Spleen (tissue), 11 donors: ENCODE results near the gene DDAH2. TPM values are rescaled to one million over a fixed set of nuclear protein-coding genes. Genes with fewer than 3 reads are reported as not detected.

Experiments
- DNase-seq: peaks from one replicate; pipeline ENCODE4 v3.0.0-alpha.2; 2020
- H3K27ac ChIP-seq, 8 donors: fragments of 200-600 bp; sonication (generic) in 7 of 8; 1 replicate in 4 of 8; 2 replicates in 4 of 8; pipeline versions ENCODE4 v1.5.0 to v1.8.0; 2016 to 2021; ENCODE audit warnings: inconsistent platforms in 4 of 8, mild to moderate bottlenecking in 4 of 8, moderate library complexity in 1 of 8
- H3K27me3 ChIP-seq, 7 donors: fragments of 200-600 bp; sonication (generic) in 6 of 7; replicated peaks in 1 of 7; 1 replicate in 4 of 7; 2 replicates in 3 of 7; pipeline versions ENCODE4 v1.5.0 to v1.8.0; 2016 to 2021; ENCODE audit warnings: inconsistent platforms in 3 of 7, mild to moderate bottlenecking in 1 of 7
- H3K36me3 ChIP-seq, 6 donors: fragments of 200-600 bp; sonication (generic) in 5 of 6; 1 replicate in 4 of 6; 2 replicates in 2 of 6; pipeline versions ENCODE4 v1.5.0 to v1.8.0; 2016 to 2021; ENCODE audit warnings: inconsistent platforms in 2 of 6
- H3K4me1 ChIP-seq, 6 donors: fragments of 200-600 bp; sonication (generic) in 5 of 6; 1 replicate in 3 of 6; 2 replicates in 3 of 6; pipeline versions ENCODE4 v1.5.0 to v1.8.0; 2016 to 2021; ENCODE audit warnings: inconsistent platforms in 3 of 6
- H3K4me3 ChIP-seq, 8 donors: fragments of 200-600 bp; sonication (generic) in 7 of 8; 1 replicate in 4 of 8; 2 replicates in 4 of 8; pipeline versions ENCODE4 v1.5.0 to v1.8.0; 2016 to 2021; ENCODE audit warnings: inconsistent platforms in 4 of 8, mild to moderate bottlenecking in 4 of 8, moderate library complexity in 2 of 8
- H3K9me3 ChIP-seq, 8 donors: fragments of 200-600 bp; sonication (generic) in 7 of 8; 1 replicate in 4 of 8; 2 replicates in 4 of 8; pipeline versions ENCODE4 v1.5.0 to v1.8.0; 2016 to 2021; ENCODE audit warnings: inconsistent platforms in 4 of 8
- CTCF ChIP-seq, 11 experiments: fragments of 200-600 bp in 7 of 11; fragments of 450-650 bp in 4 of 11; sonication (generic) in 4 of 11; IDR thresholded peaks in 8 of 11; conservative IDR thresholded peaks in 3 of 11; 1 replicate in 7 of 11; 2 replicates in 4 of 11; pipeline versions ENCODE4 v1.4.0 to v1.8.0; 2016 to 2021; ENCODE audit warnings: antibody characterized with exemption in 11 of 11, inconsistent platforms in 4 of 11, mild to moderate bottlenecking in 1 of 11
- POLR2A ChIP-seq, 3 donors: fragments of 450-650 bp; IDR thresholded peaks; one replicate each; pipeline ENCODE4 v1.5.1; 2017; ENCODE audit warnings: antibody characterized with exemption in 3 of 3, mild to moderate bottlenecking in 1 of 3
- POLR2AphosphoS5 ChIP-seq, 3 donors: sonication (generic); formaldehyde crosslinking; IDR thresholded peaks; one replicate each; pipeline ENCODE4 v1.5.1; 2017; ENCODE audit warnings: antibody characterized with exemption in 3 of 3
- WGBS, 5 donors: extraction: QIAGEN DNeasy Blood & Tissue Kit in 3 of 5; methylation state at CpG; one replicate each; pipeline versions ENCODE4 v1.1.5 to v1.1.7; 2013 to 2018; 5-methylcytosine and 5-hydroxymethylcytosine counted together
- intact Hi-C: fragments of 100-400 bp; cut with DNase I; formaldehyde crosslinking; loops from one replicate; pipeline ENCODE4 v1.15.0; 2023; ENCODE audit warnings: low total_unique reads
- polyA plus RNA-seq, 3 donors: library from polyadenylated mRNA; stranded (reverse); fragments of 200-250 nt; gene quantifications; one replicate each; pipeline ENCODE4 v1.2.1, GENCODE V29; 2013
- total RNA-seq, 7 donors: library from RNA; depleted of rRNA in 3 of 7; stranded (reverse); fragments of >200 nt in 3 of 7; fragmentation: NEBNext Ultra II Directional in 4 of 7; extraction: Animal tissue kit (Norgen Biotek cat#: 25700) in 4 of 7; gene quantifications; one replicate each; pipeline versions ENCODE4 v1.1.0 to v1.2.1, GENCODE V29; 2016 to 2021
- donor health status: healthy with polysubstance abuse.
- donor health status: DM: no; HTN: no; CAD: no; lungs with moderate emphysema.
- donor health status: DM: no; HTN: no; CAD: no.
- donor health status: Bipolar disorder and iron deficiency.
- donor health status: healthy.
- donor health status: DM: no; HTN: no; CAD: no.
- donor health status: DM: yes; HTN: yes; CAD: no.

Gene DDAH2
- total and polyA plus RNA-seq, 10 donors: 63.0 to 116 (median 76.7) TPM

GRCh38 chr6:31715022-31715958 is 13.8 kb downstream of the DDAH2 start, which contains the start of gene LY6G6D:
Gene LY6G6D, plus strand, starts transcription at chr6:31715348. Its CDS starts 8 bp downstream, at chr6:31715356.
- no peak within 1 kb of the TSS for H3K4me3 ChIP-seq
- intact Hi-C loops: no loop called here
- TF ChIP-seq CTCF (IDR thresholded peaks at IDR 0.05 in 8 of 11, conservative IDR thresholded peaks at IDR 0.05 in 3 of 11) (no peak), POLR2AphosphoS5 (IDR thresholded peaks at IDR 0.05) (no peak), POLR2A (IDR thresholded peaks at IDR 0.05) (no peak)
- H3K27ac ChIP-seq: no peak within 1 kb of the TSS
- no peak for DNase-seq
- H3K36me3 ChIP-seq: no peaks in the 10 kb centered on the region
- no peaks in the 10 kb centered on the region for H3K27me3 ChIP-seq
- peaks cover 0 to 17% (median 8%) of the 10 kb centered on the region in 6 donors for H3K4me1 ChIP-seq
- 75 to 89% (median 81%) methylated on average over 14 to 16 of the region's 16 CpGs for WGBS, 5 donors
- no peaks in the 10 kb centered on the region for H3K9me3 ChIP-seq

GRCh38 chr6:31713991-31714684 is 15.0 kb downstream of the DDAH2 start:
- no peak overlapping the region for H3K27ac ChIP-seq
- TF ChIP-seq POLR2A (IDR thresholded peaks at IDR 0.05) (no peak), CTCF (IDR thresholded peaks at IDR 0.05 in 8 of 11, conservative IDR thresholded peaks at IDR 0.05 in 3 of 11) (no peak), POLR2AphosphoS5 (IDR thresholded peaks at IDR 0.05) (no peak)
- no peak overlapping the region for H3K4me3 ChIP-seq
- intact Hi-C loops: no loop called here
- 54 to 70% (median 60%) methylated on average over 5 of the region's 5 CpGs for WGBS, 5 donors
- DNase-seq: no peak
- no peaks in the 10 kb centered on the region for H3K9me3 ChIP-seq
- H3K27me3 ChIP-seq: no peaks in the 10 kb centered on the region
- H3K36me3 ChIP-seq: no peaks in the 10 kb centered on the region
- H3K4me1 ChIP-seq: peaks cover 0 to 20% (median 8%) of the 10 kb centered on the region in 6 donors

DNA sequence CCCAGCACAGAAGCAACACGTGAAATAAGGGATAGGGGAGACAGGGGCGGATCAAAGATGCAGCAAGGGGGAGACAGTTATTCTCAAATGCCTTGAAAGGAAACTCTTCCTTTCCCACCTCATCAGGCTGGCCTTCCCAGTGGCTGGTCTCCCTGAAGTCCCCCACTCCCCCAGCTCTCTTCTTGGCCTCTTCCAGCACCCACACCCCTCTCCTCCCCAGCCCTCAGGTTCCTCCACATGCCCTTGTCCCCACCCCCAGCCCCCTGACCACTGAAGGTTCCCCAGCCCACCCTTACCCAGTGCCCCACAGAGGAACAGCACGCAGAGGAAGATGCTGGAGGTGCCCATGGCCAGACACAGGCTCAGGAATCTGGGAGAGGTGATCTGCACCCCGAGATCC is 15.6 kb downstream of the DDAH2 start:
- Histone ChIP-seq H3K9me3 (no peaks in the 10 kb centered on the region), H3K27ac (no peak overlapping the region), H3K27me3 (no peaks in the 10 kb centered on the region), H3K36me3 (no peaks in the 10 kb centered on the region), H3K4me1 (peaks cover 0 to 20% (median 8%) of the 10 kb centered on the region in 6 donors), H3K4me3 (no peak overlapping the region)
- no peak for TF ChIP-seq POLR2AphosphoS5 (IDR thresholded peaks at IDR 0.05)
- TF ChIP-seq POLR2A (IDR thresholded peaks at IDR 0.05): no peak
- no peak for TF ChIP-seq CTCF (IDR thresholded peaks at IDR 0.05 in 8 of 11, conservative IDR thresholded peaks at IDR 0.05 in 3 of 11)
- intact Hi-C loops: no loop called here
- DNase-seq: no peak
- WGBS, 5 donors: 74 to 84% (median 83%) methylated on average over 4 of the region's 4 CpGs

- WGBS, 5 donors: 61 to 79% (median 67%) methylated on average over 8 of the region's 8 CpGs
- no peak for TF ChIP-seq POLR2AphosphoS5 (IDR thresholded peaks at IDR 0.05)
- TF ChIP-seq POLR2A (IDR thresholded peaks at IDR 0.05): no peak
- TF ChIP-seq CTCF (IDR thresholded peaks at IDR 0.05 in 8 of 11, conservative IDR thresholded peaks at IDR 0.05 in 3 of 11): peak in 4 of 11 experiments; percentile 13 to 39 (median 25)
- intact Hi-C loops: no loop called here
- Histone ChIP-seq H3K27me3 (no peaks in the 10 kb centered on the region), H3K4me1 (peaks cover 0 to 20% (median 8%) of the 10 kb centered on the region in 6 donors), H3K9me3 (no peaks in the 10 kb centered on the region), H3K36me3 (no peaks in the 10 kb centered on the region), H3K4me3 (no peak overlapping the region), H3K27ac (no peak overlapping the region)
- no peak for DNase-seq
These were observed 16.8 kb downstream of the DDAH2 start for GRCh38 chr6:31712296-31712695.
